Fibroblast of villous mesenchyme (primary cell): ENCODE data around the gene NCKAP5. TPM values are rescaled to one million over a fixed set of nuclear protein-coding genes. Genes with fewer than 3 reads are reported as not detected.

ENCODE experiments used
- DNase-seq: peaks from one replicate; pipeline ENCODE4 v3.0.0-alpha.2; 2010; ENCODE audit warnings: low read depth
- H3K4me3 ChIP-seq: 2 replicates; pipeline ENCODE4 v1.5.1; 2011; ENCODE audit warnings: low read depth, mild to moderate bottlenecking, low read length
- total RNA-seq: library from RNA; depleted of rRNA; stranded (reverse); fragments of >200 nt; gene quantifications from 2 replicates; pipeline ENCODE4 v1.2.3, GENCODE V29; 2012
- TF ChIP-seq, protein P1 (sequence below): IDR thresholded peaks from 2 replicates; pipeline ENCODE4 v1.5.1; 2012; ENCODE audit warnings: low read depth, mild to moderate bottlenecking, low read length; ENCODE audit not compliant: insufficient read depth

NCKAP5 gene
- total RNA-seq, 1 donor, result 47.9 TPM

DNA sequence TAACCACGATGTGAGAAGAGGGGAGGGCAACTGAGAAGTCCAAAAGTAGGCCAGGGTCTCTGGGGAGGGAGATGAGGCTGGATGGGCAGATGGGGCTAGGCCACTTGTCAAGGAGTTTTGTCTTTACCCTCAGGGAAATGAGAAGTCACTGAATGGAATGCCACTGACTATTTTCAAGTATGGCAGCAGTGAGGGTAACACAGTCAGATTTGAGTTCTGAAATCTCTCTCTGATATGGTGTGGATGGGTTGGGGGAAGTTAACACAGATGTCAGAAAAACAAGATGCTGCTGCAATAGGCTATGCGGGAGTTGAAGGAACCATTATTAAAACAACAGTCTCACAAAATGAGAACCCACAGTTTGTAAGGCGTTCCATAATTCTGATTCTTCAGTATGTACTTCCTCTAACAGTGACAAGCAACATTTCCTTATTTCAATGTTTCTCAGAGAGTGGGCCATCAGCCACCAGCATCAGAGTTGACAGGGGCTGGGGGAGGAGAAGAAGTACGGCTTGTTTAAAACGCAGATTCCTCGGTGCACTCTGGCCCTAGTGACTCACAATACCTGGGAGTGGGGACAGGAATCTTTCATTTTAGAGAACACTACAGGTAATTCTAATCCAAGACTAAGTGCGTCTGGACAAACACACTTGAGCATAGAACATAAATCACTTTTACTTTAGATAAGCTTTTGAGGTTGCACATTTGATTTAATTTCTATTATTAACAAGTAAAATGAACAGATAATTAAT is 596.8 kb downstream of the NCKAP5 start:
- no peak overlapping the region for H3K4me3 ChIP-seq
- no peak for DNase-seq
- TF ChIP-seq, protein P1, sequence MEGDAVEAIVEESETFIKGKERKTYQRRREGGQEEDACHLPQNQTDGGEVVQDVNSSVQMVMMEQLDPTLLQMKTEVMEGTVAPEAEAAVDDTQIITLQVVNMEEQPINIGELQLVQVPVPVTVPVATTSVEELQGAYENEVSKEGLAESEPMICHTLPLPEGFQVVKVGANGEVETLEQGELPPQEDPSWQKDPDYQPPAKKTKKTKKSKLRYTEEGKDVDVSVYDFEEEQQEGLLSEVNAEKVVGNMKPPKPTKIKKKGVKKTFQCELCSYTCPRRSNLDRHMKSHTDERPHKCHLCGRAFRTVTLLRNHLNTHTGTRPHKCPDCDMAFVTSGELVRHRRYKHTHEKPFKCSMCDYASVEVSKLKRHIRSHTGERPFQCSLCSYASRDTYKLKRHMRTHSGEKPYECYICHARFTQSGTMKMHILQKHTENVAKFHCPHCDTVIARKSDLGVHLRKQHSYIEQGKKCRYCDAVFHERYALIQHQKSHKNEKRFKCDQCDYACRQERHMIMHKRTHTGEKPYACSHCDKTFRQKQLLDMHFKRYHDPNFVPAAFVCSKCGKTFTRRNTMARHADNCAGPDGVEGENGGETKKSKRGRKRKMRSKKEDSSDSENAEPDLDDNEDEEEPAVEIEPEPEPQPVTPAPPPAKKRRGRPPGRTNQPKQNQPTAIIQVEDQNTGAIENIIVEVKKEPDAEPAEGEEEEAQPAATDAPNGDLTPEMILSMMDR, result no peak

GRCh38 chr2:132969371-132969985 is 598.8 kb downstream of the NCKAP5 start:
- TF ChIP-seq, protein P1, result no peak
- H3K4me3 ChIP-seq, result no peak overlapping the region
- DNase-seq, result no peak

DNA sequence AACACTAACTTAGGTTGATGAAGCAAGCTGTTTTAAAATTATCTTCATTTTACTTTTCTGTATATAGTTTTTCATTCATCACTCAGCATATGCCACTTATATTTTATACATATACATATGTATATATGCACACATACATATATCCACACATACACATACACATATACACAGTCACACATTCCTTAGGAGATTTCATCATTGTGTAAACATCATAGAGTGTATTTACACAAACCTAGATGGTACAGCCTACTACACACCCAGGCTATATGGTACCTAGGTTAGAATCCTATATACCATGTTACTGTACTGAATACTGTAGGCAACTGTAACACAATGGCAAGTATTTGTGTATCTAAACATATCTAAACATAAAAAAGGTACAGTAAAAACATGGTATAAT is 602.8 kb downstream of the NCKAP5 start:
- H3K4me3 ChIP-seq, result no peak overlapping the region
- no peak for DNase-seq

DNA sequence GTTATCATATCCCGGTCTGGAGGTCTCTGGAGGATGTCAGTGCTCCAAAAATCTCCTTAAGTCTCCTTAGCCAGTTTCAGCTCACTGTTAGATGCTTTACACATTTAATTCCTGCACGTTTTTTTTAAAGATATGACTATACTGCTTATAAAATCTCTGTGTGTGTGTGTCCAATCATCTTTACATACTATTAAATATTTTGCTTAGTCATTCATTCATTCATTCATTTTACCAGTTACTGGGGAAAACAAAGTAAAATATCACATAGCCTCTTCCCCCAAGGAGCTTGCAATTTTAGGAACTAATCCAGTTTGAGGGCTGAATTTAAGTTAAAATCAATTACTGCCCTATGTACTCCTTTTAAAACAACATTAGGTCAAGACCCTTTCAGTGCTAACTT is 605.1 kb downstream of the NCKAP5 start:
- H3K4me3 ChIP-seq, result no peak overlapping the region
- no peak for DNase-seq
- TF ChIP-seq, protein P1, result no peak

More for the DNA sequence above, 602.8 kb downstream of the NCKAP5 start:
- TF ChIP-seq, protein P1, result no peak

DNA sequence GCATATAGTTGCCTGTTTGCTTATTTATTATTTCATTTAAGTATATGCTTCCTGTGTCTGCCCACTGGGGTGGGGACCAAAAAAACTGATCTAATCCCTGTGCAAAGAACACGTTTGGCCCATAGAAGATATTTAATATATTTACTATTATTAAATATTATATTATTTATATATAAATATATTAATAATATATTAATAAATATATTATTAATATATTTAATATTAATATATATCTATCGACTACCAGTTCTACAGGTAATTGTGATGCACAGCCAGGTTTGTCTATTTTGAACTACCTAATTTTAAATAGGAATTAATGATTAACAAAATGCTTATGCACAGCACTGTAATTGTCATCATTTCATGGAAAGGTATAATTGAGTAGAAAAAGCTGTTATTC is 609.4 kb downstream of the NCKAP5 start:
- H3K4me3 ChIP-seq, result no peak overlapping the region
- TF ChIP-seq, protein P1, result no peak
- DNase-seq, result no peak

GRCh38 chr2:132955871-132956615 is 612.2 kb downstream of the NCKAP5 start:
- no peak overlapping the region for H3K4me3 ChIP-seq
- no peak for DNase-seq
- TF ChIP-seq, protein P1, result no peak
